ENCODE measurements around the gene FER.
"Not testable (repeated sequence)": the region's sequence is repeated elsewhere in the genome, so short reads cannot be mapped to it uniquely, and the experiment has no call there.

Gene FER

DNA sequence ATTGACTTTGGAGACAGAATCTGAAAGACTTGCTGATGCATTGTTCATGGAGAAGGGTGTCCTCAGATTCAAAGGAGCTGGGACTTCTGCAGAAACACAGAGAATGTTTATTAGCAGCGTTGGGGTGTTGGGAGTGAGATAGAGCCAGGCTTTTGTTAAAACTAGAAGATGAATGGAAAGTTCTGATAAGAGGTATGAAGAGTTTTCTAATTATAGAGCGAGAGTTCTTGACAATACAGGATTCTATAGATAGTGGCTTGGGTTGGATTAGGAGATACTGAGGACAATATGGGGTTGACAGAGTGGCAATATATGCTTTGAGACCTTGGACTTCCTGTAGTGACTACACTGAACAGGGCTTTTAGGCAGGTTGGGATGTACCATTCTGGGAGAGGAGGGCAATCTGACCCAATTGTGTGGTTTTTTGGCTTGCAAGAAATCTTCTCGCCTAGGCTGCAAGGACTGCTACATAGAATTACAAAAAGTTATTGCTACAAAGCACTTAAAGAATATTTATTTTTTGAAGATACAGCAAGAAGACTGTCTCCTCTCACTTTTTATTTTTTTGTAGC lies 83.1 kb downstream of the FER start:
- Histone ChIP-seq H2AFZ (ENCODE audit: low read depth, low read length) (no peak overlapping the region), H4K20me1 (ENCODE audit: insufficient read depth, low read length) (no peaks in the 10 kb centered on the region), H3K9ac (ENCODE audit: low read length) (no peak overlapping the region), H3K4me3 (ENCODE audit: low read length) (no peak overlapping the region), H3K79me2 (ENCODE audit: low read length) (no peaks in the 10 kb centered on the region), H3K9me3 (ENCODE audit: insufficient read depth, low read length) (no peaks in the 10 kb centered on the region), H3K4me2 (ENCODE audit: low read length) (no peak overlapping the region), H3K27ac (ENCODE audit: low read length) (no peak overlapping the region), H3K27me3 (ENCODE audit: low read depth, low read length) (no peaks in the 10 kb centered on the region), H3K4me1 (ENCODE audit: low read length) (no peaks in the 10 kb centered on the region), H3K36me3 (replicated peaks; ENCODE audit: low read depth, low read length) (no peaks in the 10 kb centered on the region)
- no peak for TF ChIP-seq CTCF (IDR thresholded peaks at IDR 0.05; ENCODE audit: low read depth, low read length)
- no peak for TF ChIP-seq EZH2phosphoT487 (IDR thresholded peaks at IDR 0.05; ENCODE audit: low read depth)

DNA sequence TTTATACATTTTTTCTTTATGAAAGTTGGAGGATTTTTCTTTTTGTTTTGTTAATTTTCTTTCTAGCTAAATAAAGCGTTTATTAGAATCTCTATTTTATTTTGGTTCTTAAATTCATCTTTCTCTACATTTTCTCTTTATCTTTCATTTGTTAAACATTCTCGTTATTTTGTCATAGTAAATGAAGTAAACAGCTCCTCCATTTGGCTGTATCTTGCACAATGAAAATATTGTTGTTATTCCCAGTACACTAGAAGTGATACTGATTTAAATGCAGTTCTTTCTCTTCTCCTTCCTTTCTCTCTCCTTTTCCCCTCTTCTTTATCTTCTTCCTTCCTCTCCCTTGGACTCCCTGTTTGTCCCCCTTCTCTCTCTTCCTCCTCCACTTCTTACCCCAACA lies 88.8 kb downstream of the FER start:
- TF ChIP-seq CTCF (IDR thresholded peaks at IDR 0.05; ENCODE audit: low read depth, low read length) (no peak), EZH2phosphoT487 (IDR thresholded peaks at IDR 0.05; ENCODE audit: low read depth) (no peak)
- no peak overlapping the region for H2AFZ ChIP-seq (ENCODE audit: low read depth, low read length)
- no peaks in the 10 kb centered on the region for H3K79me2 ChIP-seq (ENCODE audit: low read length)
- no peak overlapping the region for H3K27ac ChIP-seq (ENCODE audit: low read length)
- H3K4me1 ChIP-seq (ENCODE audit: low read length) = no peaks in the 10 kb centered on the region
- H4K20me1 ChIP-seq (ENCODE audit: insufficient read depth, low read length) = no peaks in the 10 kb centered on the region
- H3K9me3 ChIP-seq (ENCODE audit: insufficient read depth, low read length) = no peaks in the 10 kb centered on the region
- no peaks in the 10 kb centered on the region for H3K27me3 ChIP-seq (ENCODE audit: low read depth, low read length)
- H3K4me3 ChIP-seq (ENCODE audit: low read length) = no peak overlapping the region
- no peak overlapping the region for H3K9ac ChIP-seq (ENCODE audit: low read length)
- H3K4me2 ChIP-seq (ENCODE audit: low read length) = no peak overlapping the region
- H3K36me3 ChIP-seq (replicated peaks; ENCODE audit: low read depth, low read length) = no peaks in the 10 kb centered on the region

GRCh38 chr5:108842260-108842941 lies 94.7 kb downstream of the FER start:
- H4K20me1 ChIP-seq (ENCODE audit: insufficient read depth, low read length); H2AFZ ChIP-seq (ENCODE audit: low read depth, low read length); H3K4me3 ChIP-seq (ENCODE audit: low read length); H3K36me3 ChIP-seq (replicated peaks; ENCODE audit: low read depth, low read length); H3K27me3 ChIP-seq (ENCODE audit: low read depth, low read length); H3K79me2 ChIP-seq (ENCODE audit: low read length); H3K9me3 ChIP-seq (ENCODE audit: insufficient read depth, low read length); H3K4me1 ChIP-seq (ENCODE audit: low read length); H3K4me2 ChIP-seq (ENCODE audit: low read length); H3K9ac ChIP-seq (ENCODE audit: low read length); H3K27ac ChIP-seq (ENCODE audit: low read length): not testable (repeated sequence)

DNA sequence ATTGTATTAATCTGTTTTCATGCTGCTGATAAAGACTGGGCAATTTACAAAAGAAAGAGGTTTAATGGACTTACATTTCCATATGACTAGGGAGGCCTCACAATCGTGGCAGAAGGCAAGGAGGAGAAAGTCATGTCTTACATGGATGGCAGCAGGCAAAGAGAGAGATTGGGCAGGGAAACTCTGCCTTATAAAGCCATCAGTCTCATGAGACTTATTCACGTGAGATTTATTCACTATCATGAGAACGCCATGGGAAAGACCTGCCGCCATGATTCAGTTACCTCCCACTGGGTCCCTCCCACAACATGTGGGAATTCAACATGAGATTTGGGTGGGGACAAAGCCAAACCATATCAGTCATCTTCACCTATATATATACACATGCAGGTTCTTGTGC lies 103.4 kb downstream of the FER start:
- H3K9me3 ChIP-seq (ENCODE audit: insufficient read depth, low read length); H3K4me3 ChIP-seq (ENCODE audit: low read length); H3K27me3 ChIP-seq (ENCODE audit: low read depth, low read length); H2AFZ ChIP-seq (ENCODE audit: low read depth, low read length); H3K79me2 ChIP-seq (ENCODE audit: low read length); H3K4me2 ChIP-seq (ENCODE audit: low read length); H3K4me1 ChIP-seq (ENCODE audit: low read length); H4K20me1 ChIP-seq (ENCODE audit: insufficient read depth, low read length); H3K9ac ChIP-seq (ENCODE audit: low read length); H3K36me3 ChIP-seq (replicated peaks; ENCODE audit: low read depth, low read length); H3K27ac ChIP-seq (ENCODE audit: low read length): not testable (repeated sequence)

DNA sequence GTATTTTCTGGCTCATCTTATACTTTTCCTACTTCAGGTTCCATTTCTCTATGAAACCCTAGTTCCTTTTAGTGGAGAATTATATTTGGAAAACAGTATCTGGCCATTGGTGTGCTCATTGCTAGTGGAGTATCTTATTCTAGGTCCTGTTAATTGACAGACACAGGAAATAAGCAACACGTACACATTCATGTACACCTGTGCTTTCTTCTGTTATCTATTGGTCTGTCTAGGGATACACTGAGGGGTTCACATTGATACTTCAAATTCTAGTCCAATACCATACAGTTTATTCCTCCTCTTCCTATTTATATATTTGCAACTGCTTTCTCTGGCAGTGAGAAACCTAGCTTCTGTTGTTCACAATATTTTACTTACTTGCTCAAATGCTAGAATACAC lies 110.2 kb downstream of the FER start:
- no peak overlapping the region for H3K9ac ChIP-seq (ENCODE audit: low read length)
- no peak overlapping the region for H2AFZ ChIP-seq (ENCODE audit: low read depth, low read length)
- H3K4me3 ChIP-seq (ENCODE audit: low read length) = no peak overlapping the region

More for the DNA sequence above, 110.2 kb downstream of the FER start:
- Histone ChIP-seq H3K4me2 (ENCODE audit: low read length) (no peak overlapping the region), H3K36me3 (replicated peaks; ENCODE audit: low read depth, low read length) (no peaks in the 10 kb centered on the region), H3K4me1 (ENCODE audit: low read length) (peaks cover 17% of the 10 kb centered on the region), H4K20me1 (ENCODE audit: insufficient read depth, low read length) (no peaks in the 10 kb centered on the region), H3K27me3 (ENCODE audit: low read depth, low read length) (no peaks in the 10 kb centered on the region), H3K27ac (ENCODE audit: low read length) (no peak overlapping the region), H3K9me3 (ENCODE audit: insufficient read depth, low read length) (no peaks in the 10 kb centered on the region), H3K79me2 (ENCODE audit: low read length) (no peaks in the 10 kb centered on the region)
- TF ChIP-seq EZH2phosphoT487 (IDR thresholded peaks at IDR 0.05; ENCODE audit: low read depth) (no peak), CTCF (IDR thresholded peaks at IDR 0.05; ENCODE audit: low read depth, low read length) (no peak)
